ENCODE results near the gene IFITM10. TPM values are rescaled to one million over a fixed set of nuclear protein-coding genes. Genes with fewer than 3 reads are reported as not detected.

IFITM10 gene
- total and polyA plus RNA-seq, 9 of the 15 experiments (the other 6 are each of a cell fraction or from before 2014, with no cell fraction given), result 0.08 to 0.13 (median 0.09) TPM; not detected in 6

DNA sequence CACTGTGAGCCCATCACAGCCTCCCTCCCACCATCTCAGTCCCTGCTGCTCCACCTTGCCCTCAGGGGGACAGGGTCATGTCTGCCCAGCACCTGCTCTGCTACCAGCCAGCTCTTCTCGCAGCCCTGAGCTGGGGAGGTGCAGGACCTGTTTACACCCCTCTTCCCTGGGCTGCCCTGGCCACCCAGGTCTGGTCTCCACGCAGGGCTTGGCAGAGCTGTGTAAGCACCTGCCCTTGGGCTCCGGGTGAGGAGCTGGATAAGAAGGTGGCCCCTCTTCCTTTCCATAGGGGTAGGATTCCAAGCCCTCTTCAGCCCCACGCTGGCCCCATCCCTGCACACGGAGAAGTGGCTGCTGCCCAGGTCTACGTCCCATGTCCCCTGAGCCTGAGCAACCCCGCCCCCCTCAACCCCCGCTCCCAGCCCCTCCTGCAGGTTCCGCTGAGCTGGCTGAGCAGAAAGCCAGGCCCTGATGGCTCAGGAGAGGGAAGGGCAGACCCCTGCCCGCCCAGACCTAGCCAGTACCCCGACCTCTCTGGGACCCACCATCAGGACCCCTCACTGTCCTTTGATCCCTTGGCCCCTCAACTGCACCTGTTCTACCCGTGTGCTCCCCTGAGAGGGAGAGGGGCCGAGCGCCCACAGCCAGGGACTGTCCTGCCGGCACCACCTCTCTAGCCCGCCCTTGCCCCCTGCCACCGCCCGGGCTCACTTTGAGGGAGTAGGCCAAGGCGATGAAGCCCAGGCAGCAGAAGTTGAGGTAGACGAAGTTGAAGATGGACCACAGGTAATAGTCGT is 3.2 kb downstream of the IFITM10 start:
- no peak for FAIRE-seq

More for the DNA sequence above, 3.2 kb downstream of the IFITM10 start:
- no peak overlapping the region for H2AFZ ChIP-seq (ENCODE audit: low read depth, low read length)
- H3K36me3 ChIP-seq (ENCODE audit: control insufficient read depth, insufficient read depth, low read length), result no peaks in the 10 kb centered on the region
- POLR2A ChIA-PET, result no interaction called here
- peaks cover 0 to 17% of the 10 kb centered on the region in 2 experiments; a peak in 2 of 5 replicates for H3K4me1 ChIP-seq (replicated peaks in 1 of 2; ENCODE audit: control insufficient read depth in 2 of 2, insufficient read depth in 2 of 2, low read length in 2 of 2)
- no peak overlapping the region for H3K9ac ChIP-seq (ENCODE audit: insufficient read depth in 1 of 2, low read depth in 2 of 2, low read length in 2 of 2)
- DNase-seq (ENCODE audit: extremely low read depth in 1 of 4, low spot score in 3 of 4) (no peak), ATAC-seq (no peak)
- H3K27me3 ChIP-seq (ENCODE audit: control insufficient read depth in 2 of 2, insufficient read depth in 2 of 2, low read length in 2 of 2), result peaks cover 0 to 6% of the 10 kb centered on the region in 2 experiments; a peak in 1 of 5 replicates
- no peak overlapping the region for H3K4me3 ChIP-seq
- 0 out of 2 replicates have a peak, but pooled peaks cover 4% of the 10 kb centered on the region for H4K20me1 ChIP-seq (replicated peaks; ENCODE audit: control insufficient read depth, insufficient read depth, low read length)
- H3K79me2 ChIP-seq (ENCODE audit: control insufficient read depth, insufficient read depth, low read length), result no peaks in the 10 kb centered on the region
- H3K9me3 ChIP-seq (replicated peaks; ENCODE audit: control insufficient read depth, insufficient read depth, low read depth, low read length), result peaks cover 8% of the 10 kb centered on the region
- CTCF ChIA-PET (ENCODE audit: low intra/inter-chr PET ratio), result no interaction called here
- intact Hi-C loops (cut with micrococcal nuclease), result no loop called here
- no peaks in the 10 kb centered on the region for H3K9me1 ChIP-seq (ENCODE audit: control insufficient read depth, insufficient read depth, low read length)
- BruUV-seq (replicated peaks), result no TSS peak
- no peak overlapping the region for H3K4me2 ChIP-seq (ENCODE audit: insufficient read depth, low read length)
- in situ Hi-C loops (cut with MboI), result no loop called here
- no peak overlapping the region for H3K27ac ChIP-seq (ENCODE audit: extremely low read depth, low read depth, low read length)
- 55% methylated on average over 16 of the region's 21 CpGs for WGBS (ENCODE audit: insufficient coverage, low coverage, missing lambda C conversion rate)
- TF ChIP-seq FIP1L1 (IDR thresholded peaks at IDR 0.05; ENCODE audit: low read depth, low read length, poor library complexity, severe bottlenecking), result no peak
- TF ChIP-seq, protein P1, sequence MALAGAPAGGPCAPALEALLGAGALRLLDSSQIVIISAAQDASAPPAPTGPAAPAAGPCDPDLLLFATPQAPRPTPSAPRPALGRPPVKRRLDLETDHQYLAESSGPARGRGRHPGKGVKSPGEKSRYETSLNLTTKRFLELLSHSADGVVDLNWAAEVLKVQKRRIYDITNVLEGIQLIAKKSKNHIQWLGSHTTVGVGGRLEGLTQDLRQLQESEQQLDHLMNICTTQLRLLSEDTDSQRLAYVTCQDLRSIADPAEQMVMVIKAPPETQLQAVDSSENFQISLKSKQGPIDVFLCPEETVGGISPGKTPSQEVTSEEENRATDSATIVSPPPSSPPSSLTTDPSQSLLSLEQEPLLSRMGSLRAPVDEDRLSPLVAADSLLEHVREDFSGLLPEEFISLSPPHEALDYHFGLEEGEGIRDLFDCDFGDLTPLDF (CRISPR knock-in tag; IDR thresholded peaks at IDR 0.05), result no peak
- TF ChIP-seq ZNF165 (CRISPR knock-in tag; IDR thresholded peaks at IDR 0.05; ENCODE audit: borderline replicate concordance), result no peak
- TF ChIP-seq ZKSCAN1 (IDR thresholded peaks at IDR 0.05; ENCODE audit: low read depth, low read length), result no peak
- TF ChIP-seq ZNF76 (CRISPR knock-in tag; IDR thresholded peaks at IDR 0.05; ENCODE audit: borderline replicate concordance), result no peak
- TF ChIP-seq, protein P2, sequence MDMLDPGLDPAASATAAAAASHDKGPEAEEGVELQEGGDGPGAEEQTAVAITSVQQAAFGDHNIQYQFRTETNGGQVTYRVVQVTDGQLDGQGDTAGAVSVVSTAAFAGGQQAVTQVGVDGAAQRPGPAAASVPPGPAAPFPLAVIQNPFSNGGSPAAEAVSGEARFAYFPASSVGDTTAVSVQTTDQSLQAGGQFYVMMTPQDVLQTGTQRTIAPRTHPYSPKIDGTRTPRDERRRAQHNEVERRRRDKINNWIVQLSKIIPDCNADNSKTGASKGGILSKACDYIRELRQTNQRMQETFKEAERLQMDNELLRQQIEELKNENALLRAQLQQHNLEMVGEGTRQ (CRISPR knock-in tag; IDR thresholded peaks at IDR 0.05), result no peak
- no peak for TF ChIP-seq KLF1 (tag; IDR thresholded peaks at IDR 0.05)
- TF ChIP-seq MAFF (IDR thresholded peaks at IDR 0.05; ENCODE audit: low read length), result no peak

Data from K562 (cell line).